Stimulated activated CD4-positive, alpha-beta T cell treated with anti-CD3 and anti-CD28 coated beads, Interleukin-2, amount 100 ng/mL, for 24 hours (primary cell): ENCODE measurements around the gene C16orf96.

ENCODE experiments used
- DNase-seq, 2 donors: peaks; one replicate each; pipeline ENCODE4 v3.0.0-alpha.2; 2020

C16orf96 gene

GRCh38 chr16:4602331-4602730, 46.2 kb downstream of the C16orf96 start:
- no peak for DNase-seq

- no peak for DNase-seq
These were observed 47.6 kb downstream of the C16orf96 start for GRCh38 chr16:4603624-4604170.

GRCh38 chr16:4604401-4604800, 48.3 kb downstream of the C16orf96 start:
- no peak for DNase-seq

GRCh38 chr16:4606354-4606753, 50.2 kb downstream of the C16orf96 start:
- no peak for DNase-seq

- DNase-seq, result no peak
These were observed 51.9 kb downstream of the C16orf96 start for GRCh38 chr16:4607841-4608703.

- no peak for DNase-seq
These were observed 52.5 kb downstream of the C16orf96 start for GRCh38 chr16:4608704-4608980.

- no peak for DNase-seq
These were observed 53.3 kb downstream of the C16orf96 start for GRCh38 chr16:4609200-4610010.

GRCh38 chr16:4610011-4611005, 54.2 kb downstream of the C16orf96 start:
- DNase-seq, result no peak

GRCh38 chr16:4611337-4612021, 55.3 kb downstream of the C16orf96 start:
- no peak for DNase-seq

- no peak for DNase-seq
These were observed 56.4 kb downstream of the C16orf96 start for GRCh38 chr16:4612474-4612931.

GRCh38 chr16:4612977-4613635, 57.0 kb downstream of the C16orf96 start:
- DNase-seq, result no peak

- peak; percentile 49 to 59 for DNase-seq
These were observed 57.8 kb downstream of the C16orf96 start for GRCh38 chr16:4613636-4614570.

- DNase-seq, result peak; percentile 80 to 86
These were observed 58.6 kb downstream of the C16orf96 start, which contains the start of gene UBALD1 for GRCh38 chr16:4614571-4615383. Gene UBALD1, minus strand, starts transcription at chr16:4614888. Its CDS starts 91 bp downstream, at chr16:4614797.

GRCh38 chr16:4615384-4616046, 59.4 kb downstream of the C16orf96 start:
- peak in 1 of 2 donors; percentile 20 for DNase-seq

- peak; percentile 98 to 99 for DNase-seq
These were observed 60.1 kb downstream of the C16orf96 start for GRCh38 chr16:4616047-4616811.

GRCh38 chr16:4617880-4618279, 61.7 kb downstream of the C16orf96 start:
- DNase-seq, result no peak

GRCh38 chr16:4618645-4619418, 62.7 kb downstream of the C16orf96 start:
- no peak for DNase-seq
